Neural cell (in vitro differentiated cells): ENCODE data around the gene OGA. TPM values are rescaled to one million over a fixed set of nuclear protein-coding genes. Genes with fewer than 3 reads are reported as not detected.

Source experiments
- H2AFZ ChIP-seq: fragments of 200-600, 300-800 bp; sonication (generic), shearing (Covaris generic); 2 replicates; pipeline ENCODE4 v1.6.0; 2014; ENCODE audit warnings: low read depth, mild to moderate bottlenecking, antibody characterized with exemption, low read length, moderate library complexity
- H3F3A ChIP-seq: fragments of 200-600 bp; shearing (Covaris generic); 2 replicates; pipeline ENCODE4 v1.6.1; 2016; ENCODE audit warnings: mild to moderate bottlenecking, moderate library complexity, mixed read lengths, antibody characterized with exemption, low read length; ENCODE audit not compliant: insufficient read depth, poor library complexity, severe bottlenecking
- H3K27ac ChIP-seq: fragments of 200-600, 300-800 bp; sonication (generic), shearing (Covaris generic); 2 replicates; pipeline ENCODE4 v1.5.1; 2014; ENCODE audit warnings: mild to moderate bottlenecking, low read length, moderate library complexity
- H3K27me3 ChIP-seq: fragments of 300-800, 200-600 bp; sonication (generic), shearing (Covaris generic); 2 replicates; pipeline ENCODE4 v1.6.0; 2014; ENCODE audit warnings: mild to moderate bottlenecking, low read depth, low read length, moderate library complexity; ENCODE audit not compliant: insufficient read depth
- H3K36me3 ChIP-seq: fragments of 300-800, 200-600 bp; sonication (generic), shearing (Covaris generic); 2 replicates; pipeline ENCODE4 v1.5.1; 2014; ENCODE audit warnings: mild to moderate bottlenecking, antibody characterized with exemption, low read length, moderate library complexity; ENCODE audit not compliant: insufficient read depth
- H3K4me2 ChIP-seq: fragments of 300-800, 200-600 bp; sonication (generic), shearing (Covaris generic); 2 replicates; pipeline ENCODE4 v1.6.0; 2014; ENCODE audit warnings: mild to moderate bottlenecking, low read length
- H3K4me3 ChIP-seq: fragments of 300-800, 200-600 bp; sonication (generic), shearing (Covaris generic); 2 replicates; pipeline ENCODE4 v1.5.1; 2014; ENCODE audit warnings: mild to moderate bottlenecking, low read length, moderate library complexity
- H3K79me2 ChIP-seq: fragments of 200-600 bp; shearing (Covaris generic); replicated peaks from 2 replicates; pipeline ENCODE4 v1.6.0; 2014; ENCODE audit warnings: mild to moderate bottlenecking, low read length, moderate library complexity; ENCODE audit not compliant: insufficient read depth
- H3K9ac ChIP-seq: fragments of 300-800, 200-600 bp; sonication (generic), shearing (Covaris generic); 2 replicates; pipeline ENCODE4 v1.6.1; 2016; ENCODE audit warnings: mild to moderate bottlenecking, low read length, mixed read lengths
- H3K9me2 ChIP-seq: fragments of 200-600 bp; shearing (Covaris generic); 2 replicates; pipeline ENCODE4 v1.6.1; 2016; ENCODE audit warnings: mild to moderate bottlenecking, low read length, mixed read lengths; ENCODE audit not compliant: insufficient read depth
- H3K9me3 ChIP-seq: fragments of 200-600, 300-800 bp; sonication (generic), shearing (Covaris generic); 2 replicates; pipeline ENCODE4 v1.6.1; 2016; ENCODE audit warnings: mild to moderate bottlenecking, mixed run types, low read length, moderate library complexity, mixed read lengths
- H4K20me1 ChIP-seq: fragments of 200-600 bp; shearing (Covaris generic); 2 replicates; pipeline ENCODE4 v1.6.1; 2016; ENCODE audit warnings: mild to moderate bottlenecking, mixed run types; ENCODE audit not compliant: insufficient read depth
- CTCF ChIP-seq: fragments of 450-650 bp; IDR thresholded peaks from 2 replicates; pipeline ENCODE4 v1.5.1; 2014; ENCODE audit warnings: antibody characterized with exemption, mild to moderate bottlenecking, moderate library complexity; ENCODE audit not compliant: poor library complexity, severe bottlenecking
- EP300 ChIP-seq: fragments of 450-650 bp; conservative IDR thresholded peaks from 2 replicates; pipeline ENCODE4 v1.6.1; 2014; ENCODE audit warnings: antibody characterized with exemption, mild to moderate bottlenecking, moderate library complexity; ENCODE audit not compliant: poor library complexity, severe bottlenecking
- EZH2 ChIP-seq: fragments of 200-600, 300-800 bp; shearing (Covaris generic), sonication (generic); IDR thresholded peaks from 2 replicates; pipeline ENCODE4 v1.6.1; 2014; ENCODE audit warnings: antibody characterized with exemption, low read length, borderline replicate concordance, mild to moderate bottlenecking; ENCODE audit not compliant: insufficient read depth, poor library complexity, severe bottlenecking
- MXI1 ChIP-seq: fragments of 450-650 bp; conservative IDR thresholded peaks from 2 replicates; pipeline ENCODE4 v1.6.1; 2014; ENCODE audit warnings: antibody characterized with exemption, mild to moderate bottlenecking; ENCODE audit not compliant: poor library complexity, severe bottlenecking
- POLR2AphosphoS5 ChIP-seq: IDR thresholded peaks from 2 replicates; pipeline ENCODE4 v1.6.1; 2012
- RAD21 ChIP-seq: fragments of 450-650 bp; conservative IDR thresholded peaks from 2 replicates; pipeline ENCODE4 v1.6.1; 2014; ENCODE audit warnings: antibody characterized with exemption, mild to moderate bottlenecking, moderate library complexity
- REST ChIP-seq: IDR thresholded peaks from 2 replicates; pipeline ENCODE4 v1.6.1; 2012; ENCODE audit warnings: borderline replicate concordance
- SMC3 ChIP-seq: fragments of 450-650 bp; conservative IDR thresholded peaks from 2 replicates; pipeline ENCODE4 v1.6.1; 2014; ENCODE audit warnings: antibody characterized with exemption, mild to moderate bottlenecking, moderate library complexity; ENCODE audit not compliant: poor library complexity
- TAF1 ChIP-seq: IDR thresholded peaks from 2 replicates; pipeline ENCODE4 v1.6.1; 2012; ENCODE audit warnings: low read depth
- polyA plus RNA-seq: library from polyadenylated mRNA; depleted of rRNA; stranded (reverse); fragments of >200 nt; gene quantifications from 2 replicates; pipeline ENCODE4 v1.2.3, GENCODE V29; 2014

The OGA gene
- polyA plus RNA-seq, 1 donor from 2014 or later: 357 TPM

DNA sequence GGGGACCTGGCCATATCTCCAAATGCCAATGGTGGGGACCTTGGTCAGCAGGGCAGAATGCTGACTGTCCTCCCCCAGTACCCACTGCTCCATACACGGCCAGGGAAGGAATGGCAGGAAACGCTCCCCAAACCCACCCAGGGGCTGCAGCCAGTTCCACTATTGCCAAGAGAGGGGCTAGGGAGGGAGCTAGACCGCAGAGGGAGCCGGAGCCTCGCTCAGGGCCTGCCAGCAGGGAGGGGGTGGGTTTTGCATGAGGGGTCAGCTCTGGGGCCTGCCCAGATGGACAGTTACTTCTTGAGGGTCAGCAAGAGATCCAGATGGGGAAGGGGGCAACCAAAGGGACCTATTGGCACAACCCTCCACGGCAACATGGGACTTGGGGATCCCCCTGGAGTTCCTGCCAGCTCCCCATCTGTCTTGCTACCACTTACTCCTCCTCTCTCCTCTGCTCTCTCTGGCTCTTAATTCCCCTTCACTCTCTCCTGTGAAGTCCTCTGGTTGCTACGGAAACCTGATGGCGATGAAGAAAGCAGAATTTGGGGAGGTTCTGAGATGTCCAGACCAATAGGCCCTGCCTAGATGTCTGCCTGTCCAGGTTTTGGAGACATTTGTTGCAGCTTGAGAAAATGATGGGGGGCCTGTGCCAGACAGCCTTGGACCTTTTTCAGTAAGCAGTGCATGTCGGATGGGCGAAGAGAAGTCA, 55.0 kb downstream of the OGA start:
- H3K27me3 ChIP-seq: no peaks in the 10 kb centered on the region
- no peaks in the 10 kb centered on the region for H3K36me3 ChIP-seq
- no peak overlapping the region for H2AFZ ChIP-seq
- H3K4me3 ChIP-seq: no peak overlapping the region
- H3F3A ChIP-seq: no peaks in the 10 kb centered on the region
- no peak overlapping the region for H3K9ac ChIP-seq
- H3K9me2 ChIP-seq: no peaks in the 10 kb centered on the region
- H4K20me1 ChIP-seq: no peaks in the 10 kb centered on the region
- H3K79me2 ChIP-seq: no peaks in the 10 kb centered on the region
- no peaks in the 10 kb centered on the region for H3K9me3 ChIP-seq
- no peak for TF ChIP-seq TAF1
- TF ChIP-seq EZH2: no peak
- no peak for TF ChIP-seq EP300
- no peak for TF ChIP-seq SMC3
- no peak for TF ChIP-seq MXI1
- no peak for TF ChIP-seq REST
- TF ChIP-seq RAD21: no peak
- no peak for TF ChIP-seq POLR2AphosphoS5
- TF ChIP-seq CTCF: no peak
- H3K27ac ChIP-seq: no peak overlapping the region
- no peak overlapping the region for H3K4me2 ChIP-seq

DNA sequence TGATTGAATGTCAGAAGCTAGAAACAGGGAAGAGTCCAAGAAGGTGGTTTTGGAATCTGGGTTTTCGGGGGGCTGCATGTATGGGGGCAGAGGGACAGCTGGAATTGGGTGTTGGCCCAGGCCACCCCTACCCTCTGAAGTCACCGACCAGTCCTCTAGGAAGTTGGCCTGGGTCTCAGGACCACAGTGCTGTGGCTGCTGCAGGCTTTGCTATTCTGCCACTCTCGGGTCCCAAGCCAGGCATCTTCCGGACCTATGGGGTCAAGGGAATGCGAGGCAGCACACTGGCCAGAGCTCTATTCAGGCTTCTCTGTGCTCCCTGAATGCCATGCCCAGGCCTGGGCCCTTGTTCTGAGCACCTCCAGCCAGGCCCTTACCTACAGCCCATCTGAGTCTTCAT, 55.5 kb downstream of the OGA start:
- no peak for TF ChIP-seq TAF1
- TF ChIP-seq SMC3: no peak
- TF ChIP-seq EZH2: no peak
- TF ChIP-seq MXI1: no peak
- TF ChIP-seq CTCF: no peak
- TF ChIP-seq EP300: no peak
- TF ChIP-seq RAD21: no peak
- no peak for TF ChIP-seq REST
- no peak for TF ChIP-seq POLR2AphosphoS5
- Histone ChIP-seq H3K4me3 (no peak overlapping the region), H4K20me1 (no peaks in the 10 kb centered on the region), H3K9me3 (no peaks in the 10 kb centered on the region), H3K27me3 (no peaks in the 10 kb centered on the region), H3K9ac (no peak overlapping the region), H3K27ac (no peak overlapping the region), H3K9me2 (no peaks in the 10 kb centered on the region), H3K4me2 (no peak overlapping the region), H3F3A (no peaks in the 10 kb centered on the region), H2AFZ (no peak overlapping the region), H3K79me2 (no peaks in the 10 kb centered on the region), H3K36me3 (no peaks in the 10 kb centered on the region)
